ENCODE data around the gene RPL19.

RPL19 gene

DNA sequence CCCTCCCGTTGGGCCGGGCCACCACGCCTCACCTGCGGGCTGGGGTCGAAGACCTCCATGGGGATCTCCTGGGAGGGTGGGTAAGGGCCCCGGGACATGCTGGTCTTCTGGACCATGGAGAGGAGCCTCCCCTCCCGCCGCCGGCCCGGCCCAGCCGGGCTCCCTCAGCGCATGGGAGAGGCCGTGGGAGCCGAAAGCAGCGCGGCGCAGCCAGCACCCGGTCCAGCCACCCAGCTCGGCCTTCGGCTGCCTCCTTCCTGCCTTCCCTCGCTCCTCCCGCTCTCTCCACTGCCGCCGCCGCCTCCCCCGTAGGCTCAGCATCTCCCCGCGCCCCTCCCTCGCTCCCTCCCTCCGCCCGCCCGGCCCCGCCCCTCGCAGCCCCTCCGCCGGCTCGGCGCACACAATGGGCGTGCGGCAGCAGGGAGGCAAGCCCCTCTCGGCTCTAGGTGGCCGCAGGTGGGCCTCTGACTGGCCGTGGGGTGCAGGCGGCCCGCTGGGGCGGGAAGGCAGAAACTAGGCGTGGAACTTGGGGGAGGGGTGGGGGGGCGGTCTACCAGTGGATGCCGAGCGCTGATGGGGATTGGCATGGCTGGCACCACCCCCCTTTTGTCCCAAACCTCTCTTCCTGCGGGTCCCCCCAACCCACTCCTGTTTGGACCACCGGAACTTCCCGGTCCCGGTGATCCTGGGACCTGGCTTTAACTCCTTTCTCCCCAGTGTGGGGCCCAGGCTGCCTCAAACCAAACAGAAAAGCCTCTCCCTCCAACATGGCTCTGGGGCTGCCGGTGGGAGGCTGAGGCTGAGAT lies 2.5 kb upstream of the RPL19 start, which contains the start of gene CACNB1:
TSS of gene CACNB1 (minus strand) at position 290 of the 806 bp plus-strand sequence. CDS start at position 116, 174 bp downstream.
- peak; percentile 79 for DNase-seq (ENCODE audit: low spot score)

DNA sequence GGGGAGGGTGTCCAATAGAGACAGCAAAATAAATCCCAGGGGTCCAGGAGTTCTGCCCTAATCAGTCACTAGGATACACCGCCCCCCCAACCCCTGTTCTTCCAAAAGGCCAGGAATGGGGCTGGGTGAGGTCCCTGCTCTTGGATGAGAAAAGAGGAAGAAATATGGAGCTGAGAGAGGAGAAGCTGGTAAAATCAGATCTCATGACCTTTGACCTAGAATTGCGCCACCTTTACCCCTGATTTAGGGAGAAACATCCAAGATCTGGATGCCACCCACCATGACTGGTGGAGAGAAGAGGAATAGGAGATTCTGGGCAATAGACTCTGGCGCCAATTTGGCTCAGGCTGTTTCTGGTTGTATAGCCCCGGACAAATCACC lies 1.9 kb upstream of the RPL19 start:
- no peak for DNase-seq (ENCODE audit: low spot score)

DNA sequence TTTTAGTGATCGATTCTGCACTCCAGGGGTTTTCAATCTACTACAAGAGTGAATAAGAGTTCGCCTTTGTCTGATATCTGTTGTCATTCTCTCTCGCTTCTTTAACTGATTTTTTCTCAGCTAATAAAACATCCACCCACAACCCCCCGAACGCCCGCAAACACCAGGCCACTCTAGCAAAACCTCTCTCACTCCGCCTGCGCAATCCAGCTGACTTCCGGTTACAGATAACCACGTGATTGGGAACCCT lies 338 bp upstream of the RPL19 start:
- peak; percentile 94 for DNase-seq (ENCODE audit: low spot score)

DNA sequence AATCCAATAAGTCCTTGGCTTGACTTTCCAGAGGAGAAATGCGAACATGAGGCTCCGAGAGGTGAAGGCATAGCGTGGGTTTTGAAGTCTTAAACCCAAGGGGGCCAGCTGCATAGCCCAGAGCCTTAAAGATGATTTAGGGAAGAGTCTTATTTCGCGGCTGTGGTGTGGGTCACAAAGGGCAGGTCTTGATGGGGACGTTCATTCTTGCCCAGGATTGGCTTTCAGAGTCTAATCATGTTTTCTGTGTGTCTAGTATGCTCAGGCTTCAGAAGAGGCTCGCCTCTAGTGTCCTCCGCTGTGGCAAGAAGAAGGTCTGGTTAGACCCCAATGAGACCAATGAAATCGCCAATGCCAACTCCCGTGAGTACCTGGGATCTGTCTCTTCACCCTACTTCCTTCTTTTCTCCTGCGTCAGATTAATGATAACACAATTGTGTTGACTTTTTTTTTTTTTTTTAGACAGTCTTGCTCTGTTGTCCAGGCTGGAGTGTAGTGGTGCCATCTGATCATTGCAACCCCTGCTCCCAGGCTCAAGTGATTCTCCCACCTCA lies 951 bp downstream of the RPL19 start:
- DNase-seq (ENCODE audit: low spot score): no peak

DNA sequence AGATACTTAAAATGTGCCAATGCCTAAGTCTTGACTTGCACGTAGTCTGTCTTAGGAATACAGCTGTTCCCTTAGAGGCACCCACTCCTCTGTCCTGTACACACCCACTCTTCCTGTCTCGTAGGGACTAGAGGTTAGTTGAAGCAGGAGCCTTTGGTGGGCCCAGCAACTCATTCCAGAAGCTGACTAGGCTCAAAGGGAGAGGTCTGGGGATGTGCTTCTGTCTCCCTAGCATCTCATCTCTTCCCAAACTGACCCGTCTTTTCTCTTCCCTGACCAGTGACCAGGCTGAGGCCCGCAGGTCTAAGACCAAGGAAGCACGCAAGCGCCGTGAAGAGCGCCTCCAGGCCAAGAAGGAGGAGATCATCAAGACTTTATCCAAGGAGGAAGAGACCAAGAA lies 4.2 kb downstream of the RPL19 start:
- no peak for DNase-seq (ENCODE audit: low spot score)

DNA sequence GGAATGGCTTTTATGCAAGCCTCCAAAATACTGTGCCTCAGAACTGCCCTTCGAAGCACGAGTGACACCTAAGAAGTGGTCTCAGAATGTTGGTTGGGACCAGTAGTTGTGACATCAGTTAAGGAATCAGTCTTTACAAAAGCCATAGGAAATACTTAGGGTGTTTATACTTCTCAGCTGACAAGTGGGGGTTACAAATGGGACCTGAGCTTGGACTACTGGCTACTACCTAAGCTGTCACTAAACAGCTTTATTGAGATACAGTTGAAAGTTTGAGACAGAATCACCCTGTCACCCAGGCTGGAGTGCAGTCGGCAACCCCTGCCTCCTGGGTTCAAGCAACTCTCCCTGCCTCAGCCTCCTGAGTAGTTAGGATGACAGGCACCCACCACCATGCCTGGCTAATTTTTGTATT lies 5.0 kb downstream of the RPL19 start:
- DNase-seq (ENCODE audit: low spot score): no peak

DNA sequence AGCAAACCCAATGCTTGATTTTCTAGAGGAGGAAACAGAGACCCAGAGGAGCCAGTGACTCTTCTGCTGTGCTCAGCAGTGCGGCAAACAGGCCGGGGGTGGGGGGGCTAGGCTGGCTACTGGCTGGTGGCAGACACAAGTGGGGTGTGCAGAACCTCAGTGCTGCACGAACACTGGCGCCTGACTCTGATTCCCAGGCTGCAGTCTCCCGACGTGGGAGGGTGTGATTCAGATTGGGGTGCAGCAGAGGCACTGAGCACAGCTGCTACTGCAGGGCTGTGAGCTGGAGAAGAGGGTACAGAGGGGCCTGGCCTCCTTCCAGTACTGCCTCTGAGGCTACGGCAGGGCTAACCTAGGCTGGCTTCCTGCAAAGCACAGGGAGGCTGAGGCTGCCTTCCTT lies 8.1 kb downstream of the RPL19 start:
- DNase-seq (ENCODE audit: low spot score): no peak

DNA sequence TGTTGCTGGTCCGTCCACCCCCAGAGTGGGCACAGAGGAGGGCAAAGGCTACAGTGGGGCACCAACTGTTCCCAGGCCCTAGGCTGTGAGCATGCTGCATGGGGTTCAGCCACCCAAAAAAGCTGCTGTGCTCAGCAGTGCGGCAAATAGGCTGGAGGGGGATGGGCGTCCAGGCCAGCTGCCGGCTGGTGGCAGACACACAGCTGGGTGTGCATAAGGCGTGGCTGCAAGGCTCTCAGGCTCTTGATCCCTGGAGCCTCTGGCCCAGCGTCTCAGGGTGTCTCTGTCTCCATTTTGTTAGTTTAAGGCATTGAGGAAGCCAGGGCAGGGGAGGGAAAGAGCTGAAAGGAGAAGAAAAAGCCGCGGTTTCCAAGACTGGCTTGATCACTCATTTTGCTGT lies 8.8 kb downstream of the RPL19 start:
- DNase-seq (ENCODE audit: low spot score): no peak

DNA sequence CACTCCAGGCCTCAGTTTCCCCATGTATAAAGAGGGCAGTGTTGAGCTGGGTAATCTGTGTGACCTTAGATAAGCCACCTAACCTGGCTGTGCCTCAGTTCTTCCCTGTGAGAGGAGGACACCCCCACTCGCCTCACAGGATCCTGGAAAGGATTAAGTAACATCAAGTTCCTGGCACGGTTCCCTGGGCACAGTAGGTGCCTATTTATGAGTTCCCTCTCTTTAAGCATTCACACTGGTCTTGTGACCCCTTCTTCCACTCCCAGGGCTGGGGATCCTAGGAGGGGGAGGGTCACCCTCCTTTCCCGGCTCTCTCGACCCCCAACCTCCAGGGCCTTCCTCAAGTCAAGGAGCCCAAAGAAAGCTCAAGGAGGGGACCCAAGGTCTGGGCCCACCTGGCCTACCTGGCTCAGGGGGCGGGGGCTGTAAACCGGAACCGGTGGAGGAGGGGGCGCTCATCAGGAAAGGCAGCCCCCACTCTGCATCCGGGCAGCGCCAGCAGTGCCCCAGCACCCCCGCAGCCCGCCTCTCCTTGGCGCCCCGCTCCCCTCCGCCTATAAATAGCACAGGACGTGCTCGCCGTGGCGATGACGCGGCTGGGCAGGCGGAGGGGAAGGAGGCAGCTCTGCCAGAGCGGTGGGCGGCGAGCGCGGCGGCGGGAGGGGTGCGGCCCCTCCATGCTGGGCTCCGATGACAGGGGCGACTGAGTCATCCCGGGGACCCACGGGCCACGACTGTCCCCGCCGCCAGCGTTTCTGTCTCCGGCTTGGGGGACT lies 9.4 kb downstream of the RPL19 start:
- peak; percentile 39 for DNase-seq (ENCODE audit: low spot score)

DNA sequence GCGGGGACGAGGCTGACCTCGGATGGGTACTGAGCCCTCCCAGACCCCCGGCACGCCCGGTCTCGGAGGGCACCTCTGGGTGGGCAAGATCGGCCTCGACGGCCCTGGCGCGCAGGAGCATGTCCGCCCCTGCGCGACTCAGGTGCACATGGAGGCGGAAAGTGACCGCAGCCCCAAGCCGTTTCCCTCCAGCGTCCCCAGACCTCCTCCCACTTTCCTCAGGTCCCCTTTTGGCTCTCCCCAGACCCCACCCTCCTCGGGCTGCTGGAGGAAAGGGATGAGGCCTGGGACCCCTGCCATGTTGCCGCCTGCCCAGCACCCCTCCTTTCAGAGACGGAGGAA lies 10.0 kb downstream of the RPL19 start:
- DNase-seq (ENCODE audit: low spot score): no peak

DNA sequence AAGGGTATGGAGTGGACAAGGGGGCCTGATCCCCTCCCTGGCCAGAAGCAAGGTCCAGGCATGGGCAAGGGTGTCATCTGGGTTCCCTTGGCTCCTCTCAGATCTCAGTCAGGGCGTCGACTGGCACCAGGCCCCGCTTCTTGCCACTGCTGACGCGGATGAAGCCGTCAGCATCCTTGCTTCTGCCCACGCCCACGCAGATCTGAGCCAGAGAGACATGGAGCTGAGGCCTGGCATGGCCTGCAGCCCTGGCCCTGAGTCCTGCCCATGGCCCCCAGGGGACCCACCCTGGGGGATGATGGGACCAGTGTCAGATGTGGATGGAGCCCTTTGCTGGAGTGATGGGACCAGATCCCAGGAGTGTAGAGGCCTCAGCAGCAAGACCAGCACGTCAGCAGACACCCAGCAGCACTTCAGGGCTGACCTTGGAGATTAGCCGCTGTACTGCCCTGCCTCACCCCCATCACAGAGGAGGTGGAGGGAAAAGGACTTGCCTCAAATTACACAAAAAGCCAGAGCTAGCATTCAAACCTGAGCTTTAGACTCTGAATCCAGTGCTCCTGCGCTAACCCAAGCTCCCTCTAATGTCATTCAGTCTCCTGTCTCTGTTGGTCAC lies 12.2 kb downstream of the RPL19 start:
- DNase-seq (ENCODE audit: low spot score): no peak

DNA sequence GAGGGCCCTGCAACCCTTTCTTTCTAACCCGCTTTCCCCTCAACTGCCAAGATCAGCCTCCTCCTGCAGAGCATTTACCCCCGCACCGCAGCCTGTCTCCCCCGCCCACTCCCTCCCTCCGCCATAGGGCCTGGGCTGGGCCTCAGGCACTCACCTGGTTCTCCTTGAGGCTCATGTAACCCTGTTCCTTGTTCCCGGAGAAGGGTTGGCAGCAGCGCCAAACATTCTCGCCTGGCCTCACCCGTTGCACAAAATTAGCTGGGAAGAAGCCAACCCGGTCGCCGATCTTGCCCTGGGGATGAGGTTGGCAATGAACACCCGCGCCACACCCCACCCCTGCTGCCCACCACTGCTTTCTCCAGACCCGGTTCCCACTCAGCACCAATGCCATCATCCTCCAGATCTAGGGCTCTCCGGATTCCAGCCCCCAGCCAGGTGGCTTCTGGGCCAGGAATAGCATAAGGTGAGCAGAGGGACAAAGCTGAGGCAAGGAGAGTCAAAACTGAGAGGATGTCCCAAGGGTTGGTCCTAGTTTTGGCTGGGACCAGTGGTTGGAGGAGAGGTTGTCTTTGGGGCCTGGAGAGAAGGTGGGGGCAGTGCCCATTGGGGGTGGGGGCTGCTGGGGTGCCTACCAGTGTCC lies 12.9 kb downstream of the RPL19 start:
- DNase-seq (ENCODE audit: low spot score): no peak

DNA sequence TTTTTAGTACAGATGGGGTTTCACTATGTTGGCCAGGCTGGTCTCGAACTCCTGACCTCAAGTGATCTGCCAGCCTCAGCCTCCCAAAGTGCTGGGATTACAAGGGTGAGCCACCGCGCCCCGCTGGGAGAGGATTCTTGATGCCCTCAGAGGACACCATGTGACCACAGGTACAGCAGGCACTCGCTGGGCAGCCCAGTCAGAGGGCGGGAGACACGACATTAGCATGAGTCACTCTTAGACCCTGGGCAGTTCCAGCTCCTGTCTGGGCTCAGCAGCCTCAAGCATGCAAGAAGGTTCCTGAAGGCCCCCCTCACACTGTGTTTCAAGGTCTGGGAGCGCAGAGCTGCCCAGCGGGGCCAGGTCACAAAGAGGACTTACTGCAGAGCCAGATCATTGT lies 13.8 kb downstream of the RPL19 start:
- DNase-seq (ENCODE audit: low spot score): peak; percentile 82

DNA sequence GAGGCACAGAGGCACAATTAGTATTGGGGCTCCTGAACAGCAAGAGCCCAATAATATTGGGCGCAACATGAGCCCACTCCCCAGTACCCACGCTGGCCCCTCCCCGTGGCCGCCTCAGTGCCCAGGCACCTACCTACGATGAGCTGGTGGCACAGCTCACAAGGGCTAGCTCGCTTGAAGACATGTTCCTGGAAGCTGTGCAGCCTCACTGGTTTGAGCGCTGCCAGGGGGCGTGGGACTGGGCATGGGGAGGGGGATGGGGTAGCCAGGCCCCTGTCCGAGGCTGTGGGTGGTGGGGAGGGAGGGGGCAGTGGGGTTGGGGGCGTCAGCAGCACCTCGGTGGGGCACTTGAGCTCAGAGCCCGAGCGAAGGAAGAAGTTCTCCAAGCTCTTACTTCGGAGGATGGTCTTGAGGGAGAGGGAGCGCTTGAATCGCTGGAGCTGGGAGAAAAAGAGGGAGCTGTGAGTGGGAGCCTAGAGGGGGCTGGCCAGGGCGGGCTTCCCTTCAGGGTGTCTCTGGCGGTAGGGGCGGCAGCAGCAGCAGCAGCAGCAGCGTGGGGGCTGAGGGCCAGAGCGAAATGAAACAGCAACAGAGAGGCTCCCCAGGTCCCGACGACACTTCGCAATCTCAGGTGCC lies 17.8 kb downstream of the RPL19 start:
- no peak for DNase-seq (ENCODE audit: low spot score)

DNA sequence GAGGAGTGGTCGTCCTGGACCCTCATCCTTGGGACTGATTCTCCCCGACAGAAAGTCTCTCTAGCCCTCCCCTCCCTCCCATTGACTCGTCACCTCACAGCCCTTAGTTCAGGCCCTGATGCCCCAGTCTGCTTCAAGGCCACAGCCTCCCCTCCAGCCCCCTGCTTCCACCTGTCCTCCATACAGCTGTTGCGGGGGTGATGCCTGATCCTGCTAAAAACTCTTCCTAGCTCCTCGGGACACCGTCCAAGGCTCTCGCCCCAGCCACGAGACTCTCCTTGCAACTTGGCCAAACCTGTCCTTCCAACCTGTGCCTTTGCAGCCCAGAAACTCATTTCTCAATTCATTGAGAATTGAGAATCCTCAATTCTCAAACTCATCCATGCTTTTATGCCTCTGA lies 18.8 kb downstream of the RPL19 start:
- DNase-seq (ENCODE audit: low spot score): no peak

DNA sequence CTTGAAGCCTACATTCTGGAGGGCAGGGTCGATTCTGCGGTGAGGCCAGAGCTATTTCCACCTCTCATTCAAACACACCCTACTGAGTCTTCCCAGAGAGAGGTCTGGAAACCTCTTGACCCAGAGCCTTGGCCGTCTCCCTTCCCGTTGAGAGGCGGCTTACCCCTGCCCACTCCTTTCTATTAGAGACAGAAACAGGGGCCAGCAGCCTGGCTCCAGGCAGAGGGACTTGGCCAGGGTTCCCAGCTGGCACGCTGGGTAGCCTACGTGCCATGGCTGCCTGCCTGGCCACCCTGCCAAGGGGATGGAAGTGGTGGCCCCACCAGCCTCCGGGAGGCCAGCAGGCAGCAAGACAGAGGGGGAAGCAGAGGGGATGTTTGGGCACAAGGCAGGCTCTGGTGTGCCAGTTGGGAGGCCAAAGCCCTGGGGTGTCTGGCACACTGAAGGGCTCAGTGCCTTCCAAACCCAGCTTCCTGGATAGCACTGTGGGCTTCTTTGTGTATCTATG lies 19.6 kb downstream of the RPL19 start:
- DNase-seq (ENCODE audit: low spot score): no peak

DNA sequence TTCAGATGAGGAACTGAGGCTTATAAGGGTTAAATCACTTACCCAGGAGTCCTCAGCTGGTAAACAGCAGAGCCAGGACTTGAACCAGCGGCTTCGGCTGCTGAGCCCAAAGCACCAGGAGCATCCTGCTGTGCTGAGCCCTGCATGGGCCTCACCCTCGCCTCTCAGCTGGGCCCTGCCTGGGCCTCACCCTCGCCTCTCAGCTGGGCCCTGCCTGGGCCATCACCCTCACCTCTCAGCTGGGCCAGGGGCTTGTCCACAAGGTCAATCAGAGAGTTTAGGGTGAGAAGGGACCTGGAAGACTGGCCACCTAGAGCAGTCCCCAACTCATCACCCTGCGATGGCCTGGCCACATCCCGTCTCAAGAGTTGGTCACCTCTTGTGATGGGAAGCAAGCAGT lies 21.5 kb downstream of the RPL19 start:
- DNase-seq (ENCODE audit: low spot score): no peak

DNA sequence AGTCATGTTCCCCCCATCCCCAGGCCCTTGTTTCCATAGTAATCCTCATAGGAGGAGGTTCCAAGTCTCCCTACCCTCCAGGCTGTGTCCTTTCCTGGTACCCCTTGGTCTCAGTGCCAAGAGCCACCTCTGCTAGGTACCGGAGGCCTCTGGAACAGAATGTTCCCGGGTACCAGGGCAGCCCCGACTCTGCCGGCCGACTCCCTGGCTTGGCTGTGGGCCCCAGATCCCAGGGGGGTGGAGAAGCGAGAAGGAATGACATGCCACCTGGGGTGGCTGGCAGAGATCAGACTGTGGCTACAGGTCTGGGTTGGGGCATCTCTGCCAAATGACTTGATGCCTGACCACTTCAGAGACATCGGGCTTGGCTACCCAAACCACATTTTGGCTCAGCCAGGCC lies 22.1 kb downstream of the RPL19 start:
- DNase-seq (ENCODE audit: low spot score): no peak

DNA sequence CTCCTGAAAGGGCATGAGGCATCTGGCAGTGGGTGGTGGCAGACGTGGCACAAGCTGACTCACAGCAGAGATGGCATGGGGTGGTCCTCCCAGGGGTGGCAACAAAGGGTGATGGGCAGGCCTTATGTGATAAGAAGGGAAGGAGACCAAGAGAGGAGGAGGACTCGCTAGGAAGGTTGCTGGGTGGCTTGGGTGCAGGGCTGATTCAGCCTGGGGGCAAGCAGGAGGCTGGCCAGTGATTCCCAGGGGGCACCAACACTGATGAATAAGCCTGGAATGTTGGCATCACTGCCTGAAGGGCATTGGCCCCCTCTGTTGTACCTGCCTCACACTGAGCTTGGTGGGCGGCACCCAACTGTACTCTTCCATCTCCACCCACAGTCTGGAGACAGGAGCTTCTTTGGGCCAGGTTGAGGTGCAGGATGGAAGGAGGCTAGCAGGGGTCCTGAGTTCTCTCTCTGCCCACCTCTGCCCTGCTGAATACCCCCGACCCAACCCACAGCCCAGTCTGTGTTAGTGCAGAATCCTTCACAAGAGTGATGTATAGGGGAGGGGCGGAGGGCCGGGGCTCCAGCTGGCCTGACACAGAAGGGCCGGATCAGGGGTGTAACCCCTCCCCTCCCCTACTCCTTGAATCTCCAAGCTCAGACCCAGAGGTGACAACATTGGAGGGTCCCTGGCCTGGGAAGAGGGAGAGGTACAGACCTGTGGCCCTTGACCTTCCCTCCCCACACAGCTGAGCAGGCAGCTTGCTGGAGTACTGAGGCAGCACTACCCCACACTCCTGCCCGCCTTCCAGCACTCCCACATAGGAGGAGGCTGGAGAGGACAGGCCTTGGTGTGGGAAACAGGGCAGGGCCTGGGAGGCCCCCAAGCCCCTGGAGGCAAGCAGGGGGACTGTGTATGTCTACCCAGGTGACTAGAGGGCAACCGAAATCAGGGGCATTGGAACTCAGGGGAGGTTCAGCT lies 23.1 kb downstream of the RPL19 start:
- DNase-seq (ENCODE audit: low spot score): no peak

DNA sequence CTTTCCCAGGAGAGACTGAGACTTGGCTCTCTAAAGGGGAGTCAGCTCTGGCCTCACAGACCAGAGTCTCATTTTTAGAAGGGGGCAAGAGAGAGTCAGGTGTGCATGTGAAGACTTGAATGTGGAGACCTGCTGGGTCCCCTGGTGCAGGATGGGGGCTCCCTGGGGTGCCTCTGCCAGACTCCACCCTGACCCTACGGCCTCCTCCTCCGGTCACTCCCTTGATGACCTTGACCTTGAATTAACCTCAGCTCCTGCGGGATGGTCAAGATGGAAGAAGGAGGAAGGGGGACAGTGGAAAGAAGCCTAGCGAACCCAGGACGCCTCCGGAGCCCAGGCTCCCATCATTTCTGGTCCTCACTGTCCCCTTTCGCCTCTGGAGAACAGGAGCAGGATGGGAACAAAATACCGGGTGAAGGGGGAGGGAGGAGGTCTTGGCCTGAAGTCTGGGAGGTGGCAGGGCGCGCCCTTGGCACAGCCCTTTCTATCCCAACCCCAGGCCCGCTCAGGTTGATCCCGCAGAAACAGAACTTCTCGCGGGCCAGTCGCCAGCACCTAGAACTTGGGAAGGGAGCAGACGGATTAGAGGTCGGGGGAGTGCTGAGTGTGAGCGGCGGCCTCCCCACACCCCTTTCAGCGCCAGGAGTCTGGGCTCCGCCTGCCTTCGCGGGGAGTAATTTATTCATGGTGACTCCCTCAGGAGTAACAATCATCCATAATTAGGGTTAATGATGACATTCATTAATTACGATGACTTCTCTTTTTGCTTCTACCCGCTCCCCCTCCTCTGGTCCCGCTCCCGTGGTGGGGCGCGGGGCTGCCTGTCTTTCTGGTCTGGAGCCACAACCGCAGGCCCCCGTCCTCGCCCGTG lies 24.1 kb downstream of the RPL19 start:
- DNase-seq (ENCODE audit: low spot score): no peak
